HEK293 (cell line): ENCODE results near the gene ITIH2.

ENCODE experiments used
- BCL11A ChIP-seq: fragments of 450-650 bp; formaldehyde crosslinking; IDR thresholded peaks from 2 replicates; pipeline ENCODE4 v1.5.1; 2016; ENCODE audit warnings: low read depth, missing biosample characterization, missing genetic modification characterization
- EGR2 ChIP-seq: fragments of 450-650 bp; formaldehyde crosslinking; IDR thresholded peaks from 2 replicates; pipeline ENCODE4 v1.5.1; 2016; ENCODE audit warnings: low read depth, missing biosample characterization, missing genetic modification characterization
- FEZF1 ChIP-seq: fragments of 450-650 bp; formaldehyde crosslinking; IDR thresholded peaks from 2 replicates; pipeline ENCODE4 v1.5.1; 2016; ENCODE audit warnings: missing biosample characterization, missing genetic modification characterization
- GFI1B ChIP-seq: fragments of 450-650 bp; formaldehyde crosslinking; IDR thresholded peaks from 2 replicates; pipeline ENCODE4 v1.5.1; 2016; ENCODE audit warnings: missing biosample characterization, missing genetic modification characterization
- GLI4 ChIP-seq: fragments of 450-650 bp; formaldehyde crosslinking; IDR thresholded peaks from 2 replicates; pipeline ENCODE4 v1.5.1; 2016; ENCODE audit warnings: missing biosample characterization, missing genetic modification characterization
- IKZF3 ChIP-seq: fragments of 450-650 bp; IDR thresholded peaks from 2 replicates; pipeline ENCODE4 v1.5.0; 2018; ENCODE audit warnings: missing biosample characterization, mild to moderate bottlenecking, missing genetic modification characterization, moderate library complexity
- PRDM6 ChIP-seq: fragments of 450-650 bp; formaldehyde crosslinking; IDR thresholded peaks from 2 replicates; pipeline ENCODE4 v1.5.1; 2017; ENCODE audit warnings: missing biosample characterization, missing genetic modification characterization
- RBAK ChIP-seq: fragments of 450-650 bp; formaldehyde crosslinking; IDR thresholded peaks from 2 replicates; pipeline ENCODE4 v1.5.1; 2016; ENCODE audit warnings: missing biosample characterization, missing genetic modification characterization
- SP2 ChIP-seq: fragments of 450-650 bp; formaldehyde crosslinking; IDR thresholded peaks from 2 replicates; pipeline ENCODE4 v1.5.1; 2016; ENCODE audit warnings: missing biosample characterization, missing genetic modification characterization
- TSHZ1 ChIP-seq: fragments of 450-650 bp; formaldehyde crosslinking; IDR thresholded peaks from 2 replicates; pipeline ENCODE4 v1.5.1; 2016; ENCODE audit warnings: missing biosample characterization, missing genetic modification characterization, borderline replicate concordance
- ZBTB10 ChIP-seq: fragments of 450-650 bp; formaldehyde crosslinking; IDR thresholded peaks from 2 replicates; pipeline ENCODE4 v1.5.1; 2016; ENCODE audit warnings: missing biosample characterization, missing genetic modification characterization
- ZBTB17 ChIP-seq: fragments of 450-650 bp; formaldehyde crosslinking; IDR thresholded peaks from 2 replicates; pipeline ENCODE4 v1.5.1; 2016; ENCODE audit warnings: missing biosample characterization, missing genetic modification characterization
- ZFP37 ChIP-seq: fragments of 450-650 bp; formaldehyde crosslinking; IDR thresholded peaks from 2 replicates; pipeline ENCODE4 v1.5.1; 2016; ENCODE audit warnings: missing biosample characterization, missing genetic modification characterization
- ZNF133 ChIP-seq: fragments of 450-650 bp; formaldehyde crosslinking; IDR thresholded peaks from 2 replicates; pipeline ENCODE4 v1.5.1; 2016; ENCODE audit warnings: missing biosample characterization, missing genetic modification characterization
- ZNF221 ChIP-seq: fragments of 450-650 bp; formaldehyde crosslinking; IDR thresholded peaks from 2 replicates; pipeline ENCODE4 v1.5.1; 2017; ENCODE audit warnings: missing biosample characterization, missing genetic modification characterization, borderline replicate concordance
- ZNF366 ChIP-seq: fragments of 450-650 bp; formaldehyde crosslinking; conservative IDR thresholded peaks from 2 replicates; pipeline ENCODE4 v1.5.1; 2016; ENCODE audit warnings: missing biosample characterization, missing genetic modification characterization
- ZNF529 ChIP-seq: fragments of 450-650 bp; formaldehyde crosslinking; IDR thresholded peaks from 2 replicates; pipeline ENCODE4 v1.5.1; 2017; ENCODE audit warnings: missing genetic modification characterization, missing biosample characterization; ENCODE audit not compliant: insufficient replicate concordance
- ZNF548 ChIP-seq: fragments of 450-650 bp; formaldehyde crosslinking; IDR thresholded peaks from 2 replicates; pipeline ENCODE4 v1.5.1; 2016; ENCODE audit warnings: missing biosample characterization, missing genetic modification characterization
- ZNF555 ChIP-seq: fragments of 450-650 bp; formaldehyde crosslinking; conservative IDR thresholded peaks from 2 replicates; pipeline ENCODE4 v1.5.1; 2017; ENCODE audit warnings: missing biosample characterization, mild to moderate bottlenecking, missing genetic modification characterization, inconsistent platforms
- ZNF561 ChIP-seq: fragments of 450-650 bp; IDR thresholded peaks from 2 replicates; pipeline ENCODE4 v1.5.1; 2018; ENCODE audit warnings: missing biosample characterization, missing genetic modification characterization, borderline replicate concordance
- ZNF660 ChIP-seq: fragments of 450-650 bp; IDR thresholded peaks from 2 replicates; pipeline ENCODE4 v1.5.1; 2018; ENCODE audit warnings: missing biosample characterization, mild to moderate bottlenecking, missing genetic modification characterization
- ZNF704 ChIP-seq: fragments of 450-650 bp; formaldehyde crosslinking; IDR thresholded peaks from 2 replicates; pipeline ENCODE4 v1.5.1; 2016; ENCODE audit warnings: missing biosample characterization, missing genetic modification characterization
- ZNF76 ChIP-seq: fragments of 450-650 bp; formaldehyde crosslinking; IDR thresholded peaks from 2 replicates; pipeline ENCODE4; 2016; ENCODE audit warnings: low read depth, missing biosample characterization, missing genetic modification characterization, borderline replicate concordance
- ZNF768 ChIP-seq: fragments of 450-650 bp; formaldehyde crosslinking; IDR thresholded peaks from 2 replicates; pipeline ENCODE4 v1.5.1; 2018; ENCODE audit warnings: missing biosample characterization, mild to moderate bottlenecking, missing genetic modification characterization
- ZNF777 ChIP-seq: fragments of 450-650 bp; formaldehyde crosslinking; IDR thresholded peaks from 2 replicates; pipeline ENCODE4 v1.5.1; 2017; ENCODE audit warnings: missing biosample characterization, missing genetic modification characterization, borderline replicate concordance
- ZSCAN16 ChIP-seq: fragments of 450-650 bp; formaldehyde crosslinking; IDR thresholded peaks from 2 replicates; pipeline ENCODE4 v1.5.1; 2016; ENCODE audit warnings: missing biosample characterization, missing genetic modification characterization
- ZSCAN30 ChIP-seq: fragments of 450-650 bp; IDR thresholded peaks from 2 replicates; pipeline ENCODE4 v1.5.1; 2018; ENCODE audit warnings: missing biosample characterization, mild to moderate bottlenecking, missing genetic modification characterization, moderate library complexity
- ZSCAN5A ChIP-seq: fragments of 450-650 bp; formaldehyde crosslinking; IDR thresholded peaks from 2 replicates; pipeline ENCODE4 v1.5.1; 2016; ENCODE audit warnings: missing biosample characterization, missing genetic modification characterization

Gene ITIH2

GRCh38 chr10:7789390-7789789, 86.3 kb downstream of the ITIH2 start (continued):
- TF ChIP-seq IKZF3 (tag by site-specific recombination), result peak; percentile 25; the same call in 1 of the 2 replicates
- TF ChIP-seq ZNF133 (tag by site-specific recombination), result no peak
- TF ChIP-seq ZNF529 (tag by site-specific recombination), result no peak
- TF ChIP-seq ZBTB17 (tag by site-specific recombination), result peak; percentile 40; the same call in 1 of the 2 replicates
- TF ChIP-seq EGR2, result no peak
- no peak for TF ChIP-seq GFI1B (tag by site-specific recombination)
- peak; percentile 92 for TF ChIP-seq ZSCAN16 (tag by site-specific recombination)
- no peak for TF ChIP-seq RBAK
- no peak for TF ChIP-seq ZNF548 (tag by site-specific recombination)
- no peak for TF ChIP-seq ZNF704
- TF ChIP-seq ZBTB10, result no peak
- TF ChIP-seq ZNF366, result no peak
- TF ChIP-seq ZNF555, result no peak
- TF ChIP-seq ZNF768 (tag by site-specific recombination), result no peak
- no peak for TF ChIP-seq ZSCAN5A
- 0 out of 2 replicates have a peak, but pooled peaks have one; percentile 36 for TF ChIP-seq ZNF660 (tag by site-specific recombination)
- no peak for TF ChIP-seq GLI4
- TF ChIP-seq TSHZ1 (tag by site-specific recombination), result no peak
- no peak for TF ChIP-seq ZNF561 (tag by site-specific recombination)
- no peak for TF ChIP-seq ZNF777
- TF ChIP-seq SP2 (tag by site-specific recombination), result no peak
- TF ChIP-seq ZNF76 (tag by site-specific recombination), result no peak
- TF ChIP-seq PRDM6, result peak; percentile 20; the same call in 1 of the 2 replicates
- TF ChIP-seq FEZF1 (tag by site-specific recombination), result peak; percentile 29; the same call in 1 of the 2 replicates
- TF ChIP-seq ZNF221 (tag by site-specific recombination), result no peak
- no peak for TF ChIP-seq BCL11A (tag by site-specific recombination)
- TF ChIP-seq ZFP37 (tag by site-specific recombination), result no peak
- no peak for TF ChIP-seq ZSCAN30 (tag by site-specific recombination)
